Astrocyte of the cerebellum (primary cell): ENCODE data around the gene PTCD2.
"Not testable (repeated sequence)": the region's sequence is repeated elsewhere in the genome, so short reads cannot be mapped to it uniquely, and the experiment has no call there.

Experiments
- DNase-seq: peaks from one replicate; pipeline ENCODE4 v3.0.0-alpha.2; 2011; ENCODE audit warnings: low read depth
- H3K4me3 ChIP-seq: 2 replicates; pipeline ENCODE4 v1.5.1; 2011; ENCODE audit warnings: mild to moderate bottlenecking, low read depth, low read length, moderate library complexity
- CTCF ChIP-seq: IDR thresholded peaks from 2 replicates; pipeline ENCODE4 v1.5.1; 2012; ENCODE audit warnings: low read length, low read depth, moderate library complexity, mild to moderate bottlenecking; ENCODE audit errors: missing control alignments
- in situ Hi-C: cut with HindIII; loops from 2 replicates; pipeline ENCODE4 v1.10.0; 2017; ENCODE audit warnings: low sequenced_read_pairs

PTCD2 gene

GRCh38 chr5:72314571-72315172 is 5.5 kb upstream of the PTCD2 start:
- no peak overlapping the region for H3K4me3 ChIP-seq
- peak; percentile 86 for DNase-seq
- in situ Hi-C loops = no loop called here
- TF ChIP-seq CTCF = peak; percentile 44

GRCh38 chr5:72319435-72319975 is 668 bp upstream of the PTCD2 start:
- DNase-seq, in situ Hi-C loops: not testable (repeated sequence)
- peak overlapping the region; percentile 97 for H3K4me3 ChIP-seq

DNA sequence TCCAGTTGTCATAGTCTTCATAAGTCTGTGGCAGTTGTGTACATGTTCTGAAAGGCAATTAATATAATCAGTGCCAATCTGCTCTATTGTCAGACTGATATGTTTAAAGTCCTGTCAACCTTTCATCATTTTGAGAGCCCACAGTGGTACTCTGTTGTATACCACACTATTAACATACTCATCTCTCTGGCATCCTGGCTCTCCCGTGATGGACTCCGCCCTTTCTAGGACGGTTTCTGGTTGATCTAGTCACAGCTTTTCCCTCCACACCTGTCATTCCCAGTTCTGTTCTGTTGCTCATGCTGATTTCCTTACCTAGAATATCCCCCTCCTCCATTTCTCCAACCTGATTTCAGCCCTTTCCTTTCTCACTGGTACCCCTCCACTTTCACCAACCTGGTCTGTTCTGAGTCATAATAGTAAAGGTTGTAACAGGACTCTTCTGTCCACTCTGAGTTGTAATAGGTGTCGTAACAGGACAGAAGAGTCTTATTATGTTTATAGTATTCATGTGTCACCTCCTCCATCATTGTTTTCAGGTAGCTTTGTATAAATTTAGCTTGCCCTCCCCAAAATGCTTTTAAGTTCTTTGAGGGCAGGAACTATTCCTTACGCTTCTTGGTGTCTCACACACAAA is 4.1 kb downstream of the PTCD2 start:
- TF ChIP-seq CTCF = no peak
- no peak overlapping the region for H3K4me3 ChIP-seq
- in situ Hi-C loops = no loop called here
- DNase-seq = no peak

- in situ Hi-C loops = no loop called here
- DNase-seq = peak; percentile 87
- H3K4me3 ChIP-seq = peak overlapping the region; percentile 9
- TF ChIP-seq CTCF = no peak
These were observed 5.6 kb downstream of the PTCD2 start for GRCh38 chr5:72325566-72326305.

DNA sequence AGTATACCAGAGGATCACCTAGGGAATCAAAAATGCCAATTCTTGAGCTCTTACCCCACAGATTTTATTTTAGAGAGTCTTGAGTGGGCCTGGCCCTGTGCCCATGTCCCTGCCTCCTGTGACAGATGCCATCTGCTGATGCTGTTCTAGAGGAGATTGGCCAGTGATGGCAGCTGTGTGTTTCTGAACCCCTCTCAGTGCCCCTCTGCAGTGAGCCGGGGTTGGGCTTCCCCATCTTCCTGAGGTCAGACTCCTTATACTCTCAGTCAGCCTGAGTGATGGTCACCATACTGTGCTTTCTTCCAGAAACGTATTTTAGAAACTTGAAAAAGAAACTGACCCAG is 6.1 kb downstream of the PTCD2 start:
- in situ Hi-C loops = no loop called here
- H3K4me3 ChIP-seq = peak overlapping the region; percentile 6
- no peak for DNase-seq
- no peak for TF ChIP-seq CTCF

GRCh38 chr5:72328172-72328571 is 8.0 kb downstream of the PTCD2 start:
- peak; percentile 52 for DNase-seq
- TF ChIP-seq CTCF = no peak
- in situ Hi-C loops = no loop called here
- H3K4me3 ChIP-seq = no peak overlapping the region

GRCh38 chr5:72330712-72331111 is 10.5 kb downstream of the PTCD2 start:
- no peak for TF ChIP-seq CTCF
- in situ Hi-C loops = no loop called here
- DNase-seq = no peak
- H3K4me3 ChIP-seq = no peak overlapping the region
